ENCODE data around the gene RIC8A.

RIC8A gene

DNA sequence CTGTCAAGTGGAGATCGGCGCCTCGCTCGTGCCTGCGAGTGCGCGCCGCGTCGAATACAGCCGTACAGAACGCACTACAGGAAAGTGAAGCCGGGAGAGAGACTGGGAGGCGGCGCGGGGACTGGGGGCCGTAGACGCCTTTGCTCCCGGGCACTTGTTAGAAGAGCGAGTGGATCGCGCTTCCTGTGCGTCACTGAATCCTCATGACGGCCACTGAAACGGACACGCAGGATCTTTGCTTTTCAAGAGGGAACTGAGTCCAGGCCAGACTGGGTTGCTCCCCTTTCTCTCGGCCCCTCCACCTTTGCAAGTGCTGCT lies 314 bp downstream of the RIC8A start:
- TF ChIP-seq TEAD4 (IDR thresholded peaks at IDR 0.05), result no peak
- no peak for TF ChIP-seq RAD21 (IDR thresholded peaks at IDR 0.05; ENCODE audit: low read depth)
- TF ChIP-seq TAF1 (IDR thresholded peaks at IDR 0.05; ENCODE audit: low read depth), result no peak
- TF ChIP-seq CEBPB (IDR thresholded peaks at IDR 0.05), result no peak
- TF ChIP-seq TCF12 (IDR thresholded peaks at IDR 0.05; ENCODE audit: low read depth), result 0 out of 2 replicates have a peak, but pooled peaks have one; percentile 11
- TF ChIP-seq CREB1 (IDR thresholded peaks at IDR 0.05; ENCODE audit: low read depth), result no peak
- no peak for TF ChIP-seq EGR1 (IDR thresholded peaks at IDR 0.05)
- no peak for TF ChIP-seq NFIC (IDR thresholded peaks at IDR 0.05)
- no peak for TF ChIP-seq YY1 (IDR thresholded peaks at IDR 0.05; ENCODE audit: low read depth)
- TF ChIP-seq EP300 (IDR thresholded peaks at IDR 0.05; ENCODE audit: borderline replicate concordance), result no peak
- no peak for TF ChIP-seq FOXM1 (IDR thresholded peaks at IDR 0.05; ENCODE audit: borderline replicate concordance, low read depth)
- TF ChIP-seq, protein P1, sequence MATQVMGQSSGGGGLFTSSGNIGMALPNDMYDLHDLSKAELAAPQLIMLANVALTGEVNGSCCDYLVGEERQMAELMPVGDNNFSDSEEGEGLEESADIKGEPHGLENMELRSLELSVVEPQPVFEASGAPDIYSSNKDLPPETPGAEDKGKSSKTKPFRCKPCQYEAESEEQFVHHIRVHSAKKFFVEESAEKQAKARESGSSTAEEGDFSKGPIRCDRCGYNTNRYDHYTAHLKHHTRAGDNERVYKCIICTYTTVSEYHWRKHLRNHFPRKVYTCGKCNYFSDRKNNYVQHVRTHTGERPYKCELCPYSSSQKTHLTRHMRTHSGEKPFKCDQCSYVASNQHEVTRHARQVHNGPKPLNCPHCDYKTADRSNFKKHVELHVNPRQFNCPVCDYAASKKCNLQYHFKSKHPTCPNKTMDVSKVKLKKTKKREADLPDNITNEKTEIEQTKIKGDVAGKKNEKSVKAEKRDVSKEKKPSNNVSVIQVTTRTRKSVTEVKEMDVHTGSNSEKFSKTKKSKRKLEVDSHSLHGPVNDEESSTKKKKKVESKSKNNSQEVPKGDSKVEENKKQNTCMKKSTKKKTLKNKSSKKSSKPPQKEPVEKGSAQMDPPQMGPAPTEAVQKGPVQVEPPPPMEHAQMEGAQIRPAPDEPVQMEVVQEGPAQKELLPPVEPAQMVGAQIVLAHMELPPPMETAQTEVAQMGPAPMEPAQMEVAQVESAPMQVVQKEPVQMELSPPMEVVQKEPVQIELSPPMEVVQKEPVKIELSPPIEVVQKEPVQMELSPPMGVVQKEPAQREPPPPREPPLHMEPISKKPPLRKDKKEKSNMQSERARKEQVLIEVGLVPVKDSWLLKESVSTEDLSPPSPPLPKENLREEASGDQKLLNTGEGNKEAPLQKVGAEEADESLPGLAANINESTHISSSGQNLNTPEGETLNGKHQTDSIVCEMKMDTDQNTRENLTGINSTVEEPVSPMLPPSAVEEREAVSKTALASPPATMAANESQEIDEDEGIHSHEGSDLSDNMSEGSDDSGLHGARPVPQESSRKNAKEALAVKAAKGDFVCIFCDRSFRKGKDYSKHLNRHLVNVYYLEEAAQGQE (IDR thresholded peaks at IDR 0.05; ENCODE audit: low read depth), result no peak
- no peak for TF ChIP-seq ZBTB7A (IDR thresholded peaks at IDR 0.05; ENCODE audit: low read depth)
- TF ChIP-seq, protein P2, sequence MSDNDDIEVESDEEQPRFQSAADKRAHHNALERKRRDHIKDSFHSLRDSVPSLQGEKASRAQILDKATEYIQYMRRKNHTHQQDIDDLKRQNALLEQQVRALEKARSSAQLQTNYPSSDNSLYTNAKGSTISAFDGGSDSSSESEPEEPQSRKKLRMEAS (IDR thresholded peaks at IDR 0.05), result 0 out of 2 replicates have a peak, but pooled peaks have one; percentile 2
- TF ChIP-seq, protein P3, sequence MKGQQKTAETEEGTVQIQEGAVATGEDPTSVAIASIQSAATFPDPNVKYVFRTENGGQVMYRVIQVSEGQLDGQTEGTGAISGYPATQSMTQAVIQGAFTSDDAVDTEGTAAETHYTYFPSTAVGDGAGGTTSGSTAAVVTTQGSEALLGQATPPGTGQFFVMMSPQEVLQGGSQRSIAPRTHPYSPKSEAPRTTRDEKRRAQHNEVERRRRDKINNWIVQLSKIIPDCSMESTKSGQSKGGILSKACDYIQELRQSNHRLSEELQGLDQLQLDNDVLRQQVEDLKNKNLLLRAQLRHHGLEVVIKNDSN (IDR thresholded peaks at IDR 0.05), result no peak

DNA sequence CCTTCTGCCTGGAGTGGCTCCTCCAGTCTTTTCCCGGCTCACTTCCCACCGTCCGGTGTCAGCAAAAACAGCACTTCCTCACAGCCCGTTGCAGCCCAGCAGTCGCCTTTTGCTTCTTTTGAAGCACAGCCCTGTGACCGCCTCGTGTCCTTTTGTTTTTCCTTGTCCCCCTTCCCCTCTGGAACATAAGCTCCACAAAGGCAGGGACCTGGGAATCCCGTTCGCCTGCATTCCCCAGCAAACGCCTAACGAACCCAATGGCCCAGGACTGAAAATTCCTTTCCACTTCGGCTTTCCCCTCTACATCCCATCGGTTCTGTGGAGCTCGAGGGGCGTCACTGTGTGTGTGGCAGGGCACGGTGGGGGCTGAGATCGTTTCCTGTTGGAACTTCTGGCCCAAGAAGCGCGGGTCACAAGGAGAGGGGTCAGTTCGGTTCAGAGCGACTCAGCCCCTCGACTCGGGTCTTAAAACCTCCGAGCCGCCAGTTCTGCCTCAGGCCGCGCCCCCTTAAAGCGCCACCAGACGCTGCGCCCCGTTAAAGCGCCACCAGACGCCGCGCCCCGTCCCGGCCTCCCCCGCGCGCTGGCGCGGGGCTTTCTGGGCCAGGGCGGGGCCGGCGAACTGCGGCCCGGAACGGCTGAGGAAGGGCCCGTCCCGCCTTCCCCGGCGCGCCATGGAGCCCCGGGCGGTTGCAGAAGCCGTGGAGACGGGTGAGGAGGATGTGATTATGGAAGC lies 841 bp downstream of the RIC8A start:
- no peak for TF ChIP-seq FOXM1 (IDR thresholded peaks at IDR 0.05; ENCODE audit: borderline replicate concordance, low read depth)
- TF ChIP-seq RAD21 (IDR thresholded peaks at IDR 0.05; ENCODE audit: low read depth), result no peak
- no peak for TF ChIP-seq EGR1 (IDR thresholded peaks at IDR 0.05)
- TF ChIP-seq, protein P1 (IDR thresholded peaks at IDR 0.05; ENCODE audit: low read depth), result no peak
- no peak for TF ChIP-seq CEBPB (IDR thresholded peaks at IDR 0.05)
- peak; percentile 12; the same call in 1 of the 2 replicates for TF ChIP-seq TCF12 (IDR thresholded peaks at IDR 0.05; ENCODE audit: low read depth)
- TF ChIP-seq, protein P2 (IDR thresholded peaks at IDR 0.05), result no peak; the same call in 1 of the 2 replicates
- 0 out of 2 replicates have a peak, but pooled peaks have one; percentile 16 for TF ChIP-seq ZBTB7A (IDR thresholded peaks at IDR 0.05; ENCODE audit: low read depth)
- TF ChIP-seq EP300 (IDR thresholded peaks at IDR 0.05; ENCODE audit: borderline replicate concordance), result no peak
- TF ChIP-seq, protein P3 (IDR thresholded peaks at IDR 0.05), result no peak
- TF ChIP-seq CREB1 (IDR thresholded peaks at IDR 0.05; ENCODE audit: low read depth), result no peak; the same call in none of the 2 replicates
- TF ChIP-seq TAF1 (IDR thresholded peaks at IDR 0.05; ENCODE audit: low read depth), result peak; percentile 48; the same call in 1 of the 2 replicates
- TF ChIP-seq YY1 (IDR thresholded peaks at IDR 0.05; ENCODE audit: low read depth), result peak; percentile 51; the same call in 1 of the 2 replicates
- TF ChIP-seq NFIC (IDR thresholded peaks at IDR 0.05), result no peak
- peak; percentile 1; the same call in 1 of the 2 replicates for TF ChIP-seq TEAD4 (IDR thresholded peaks at IDR 0.05)

DNA sequence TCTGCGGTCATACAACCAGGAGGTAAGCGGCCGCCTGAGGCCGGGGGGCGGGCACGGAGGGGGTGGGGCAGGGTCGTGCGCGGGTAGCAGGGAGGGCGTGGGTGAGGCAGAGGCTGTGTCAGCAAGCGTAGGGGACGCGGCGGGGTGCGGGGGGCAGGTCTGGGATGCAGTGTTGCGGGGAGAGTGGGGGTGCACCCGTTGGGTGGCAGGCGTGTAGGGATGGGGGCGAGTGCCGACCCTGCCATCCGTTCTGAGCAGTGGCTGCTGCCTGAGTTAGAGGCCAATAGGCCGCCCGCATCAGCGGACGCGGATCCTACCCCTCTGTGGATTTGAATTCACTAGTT lies 1.4 kb downstream of the RIC8A start:
- no peak for TF ChIP-seq TCF12 (IDR thresholded peaks at IDR 0.05; ENCODE audit: low read depth)
- TF ChIP-seq NFIC (IDR thresholded peaks at IDR 0.05), result no peak
- TF ChIP-seq, protein P2 (IDR thresholded peaks at IDR 0.05), result no peak
- TF ChIP-seq EP300 (IDR thresholded peaks at IDR 0.05; ENCODE audit: borderline replicate concordance), result no peak
- no peak for TF ChIP-seq EGR1 (IDR thresholded peaks at IDR 0.05)
- TF ChIP-seq CEBPB (IDR thresholded peaks at IDR 0.05), result no peak
- TF ChIP-seq, protein P3 (IDR thresholded peaks at IDR 0.05), result no peak
- no peak for TF ChIP-seq FOXM1 (IDR thresholded peaks at IDR 0.05; ENCODE audit: borderline replicate concordance, low read depth)
- no peak for TF ChIP-seq TEAD4 (IDR thresholded peaks at IDR 0.05)
- TF ChIP-seq TAF1 (IDR thresholded peaks at IDR 0.05; ENCODE audit: low read depth), result no peak
- TF ChIP-seq, protein P1 (IDR thresholded peaks at IDR 0.05; ENCODE audit: low read depth), result no peak
- no peak for TF ChIP-seq YY1 (IDR thresholded peaks at IDR 0.05; ENCODE audit: low read depth)
- TF ChIP-seq ZBTB7A (IDR thresholded peaks at IDR 0.05; ENCODE audit: low read depth), result no peak
- no peak for TF ChIP-seq CREB1 (IDR thresholded peaks at IDR 0.05; ENCODE audit: low read depth)
- TF ChIP-seq RAD21 (IDR thresholded peaks at IDR 0.05; ENCODE audit: low read depth), result no peak

Data from Ishikawa (cell line).